ENCODE results near the gene ZFPM1. TPM values are rescaled to one million over a fixed set of nuclear protein-coding genes. Genes with fewer than 3 reads are reported as not detected.

Gene ZFPM1
- total RNA-seq, 4 donors from 2014 or later, result 0.40 to 1.4 (median 0.59) TPM

DNA sequence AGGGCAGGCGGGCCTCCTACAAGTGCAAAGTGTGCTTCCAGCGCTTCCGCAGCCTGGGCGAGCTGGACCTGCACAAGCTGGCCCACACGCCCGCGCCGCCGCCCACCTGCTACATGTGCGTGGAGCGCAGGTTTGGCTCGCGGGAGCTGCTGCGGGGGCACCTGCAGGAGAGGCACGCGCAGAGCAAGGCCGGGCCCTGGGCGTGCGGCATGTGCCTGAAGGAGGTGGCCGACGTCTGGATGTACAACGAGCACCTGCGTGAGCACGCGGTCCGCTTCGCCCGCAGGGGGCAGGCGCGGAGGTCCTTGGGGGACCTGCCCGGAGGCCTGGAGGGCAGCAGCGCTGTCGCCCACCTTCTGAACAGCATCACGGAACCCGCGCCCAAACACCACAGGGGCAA is 16.3 kb upstream of the ZFPM1 start:
- no peak for ATAC-seq
- no peaks in the 10 kb centered on the region for H3K9me3 ChIP-seq

DNA sequence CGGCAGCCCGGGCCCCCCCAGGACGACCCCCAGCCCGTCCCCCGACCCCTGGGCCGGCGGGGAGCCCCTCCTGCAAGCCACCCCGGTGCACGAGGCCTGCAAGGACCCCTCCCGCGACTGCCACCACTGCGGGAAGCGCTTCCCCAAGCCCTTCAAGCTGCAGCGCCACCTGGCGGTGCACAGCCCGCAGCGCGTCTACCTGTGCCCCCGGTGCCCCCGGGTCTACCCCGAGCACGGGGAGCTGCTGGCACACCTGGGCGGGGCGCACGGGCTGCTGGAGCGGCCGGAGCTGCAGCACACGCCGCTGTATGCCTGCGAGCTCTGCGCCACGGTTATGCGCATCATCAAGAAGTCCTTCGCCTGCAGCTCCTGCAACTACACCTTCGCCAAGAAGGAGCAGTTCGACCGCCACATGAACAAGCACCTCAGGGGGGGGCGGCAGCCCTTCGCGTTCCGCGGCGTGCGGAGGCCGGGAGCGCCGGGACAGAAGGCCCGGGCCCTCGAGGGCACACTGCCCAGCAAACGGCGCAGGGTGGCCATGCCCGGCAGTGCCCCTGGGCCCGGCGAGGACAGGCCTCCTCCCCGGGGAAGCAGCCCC is 15.6 kb upstream of the ZFPM1 start:
- no peak overlapping the region for H3K27ac ChIP-seq

More for the DNA sequence above, 16.3 kb upstream of the ZFPM1 start:
- Histone ChIP-seq H3K27ac (no peak overlapping the region), H3K36me3 (no peaks in the 10 kb centered on the region), H3K4me3 (no peak overlapping the region), H3K4me1 (peaks cover 0 to 7% (median 0%) of the 10 kb centered on the region in 3 donors), H3K27me3 (peaks cover 73% of the 10 kb centered on the region)
- no CpG with 5 or more reads among the region's 36 CpGs for WGBS, 2 donors (ENCODE audit: low coverage in 1 of 2)
- TF ChIP-seq, protein P1, sequence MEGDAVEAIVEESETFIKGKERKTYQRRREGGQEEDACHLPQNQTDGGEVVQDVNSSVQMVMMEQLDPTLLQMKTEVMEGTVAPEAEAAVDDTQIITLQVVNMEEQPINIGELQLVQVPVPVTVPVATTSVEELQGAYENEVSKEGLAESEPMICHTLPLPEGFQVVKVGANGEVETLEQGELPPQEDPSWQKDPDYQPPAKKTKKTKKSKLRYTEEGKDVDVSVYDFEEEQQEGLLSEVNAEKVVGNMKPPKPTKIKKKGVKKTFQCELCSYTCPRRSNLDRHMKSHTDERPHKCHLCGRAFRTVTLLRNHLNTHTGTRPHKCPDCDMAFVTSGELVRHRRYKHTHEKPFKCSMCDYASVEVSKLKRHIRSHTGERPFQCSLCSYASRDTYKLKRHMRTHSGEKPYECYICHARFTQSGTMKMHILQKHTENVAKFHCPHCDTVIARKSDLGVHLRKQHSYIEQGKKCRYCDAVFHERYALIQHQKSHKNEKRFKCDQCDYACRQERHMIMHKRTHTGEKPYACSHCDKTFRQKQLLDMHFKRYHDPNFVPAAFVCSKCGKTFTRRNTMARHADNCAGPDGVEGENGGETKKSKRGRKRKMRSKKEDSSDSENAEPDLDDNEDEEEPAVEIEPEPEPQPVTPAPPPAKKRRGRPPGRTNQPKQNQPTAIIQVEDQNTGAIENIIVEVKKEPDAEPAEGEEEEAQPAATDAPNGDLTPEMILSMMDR (IDR thresholded peaks at IDR 0.05), result no peak
- no peak for TF ChIP-seq POLR2AphosphoS5 (IDR thresholded peaks at IDR 0.05)
- no peak for TF ChIP-seq EP300 (IDR thresholded peaks at IDR 0.05)
- no peak for TF ChIP-seq POLR2A (IDR thresholded peaks at IDR 0.05)

DNA sequence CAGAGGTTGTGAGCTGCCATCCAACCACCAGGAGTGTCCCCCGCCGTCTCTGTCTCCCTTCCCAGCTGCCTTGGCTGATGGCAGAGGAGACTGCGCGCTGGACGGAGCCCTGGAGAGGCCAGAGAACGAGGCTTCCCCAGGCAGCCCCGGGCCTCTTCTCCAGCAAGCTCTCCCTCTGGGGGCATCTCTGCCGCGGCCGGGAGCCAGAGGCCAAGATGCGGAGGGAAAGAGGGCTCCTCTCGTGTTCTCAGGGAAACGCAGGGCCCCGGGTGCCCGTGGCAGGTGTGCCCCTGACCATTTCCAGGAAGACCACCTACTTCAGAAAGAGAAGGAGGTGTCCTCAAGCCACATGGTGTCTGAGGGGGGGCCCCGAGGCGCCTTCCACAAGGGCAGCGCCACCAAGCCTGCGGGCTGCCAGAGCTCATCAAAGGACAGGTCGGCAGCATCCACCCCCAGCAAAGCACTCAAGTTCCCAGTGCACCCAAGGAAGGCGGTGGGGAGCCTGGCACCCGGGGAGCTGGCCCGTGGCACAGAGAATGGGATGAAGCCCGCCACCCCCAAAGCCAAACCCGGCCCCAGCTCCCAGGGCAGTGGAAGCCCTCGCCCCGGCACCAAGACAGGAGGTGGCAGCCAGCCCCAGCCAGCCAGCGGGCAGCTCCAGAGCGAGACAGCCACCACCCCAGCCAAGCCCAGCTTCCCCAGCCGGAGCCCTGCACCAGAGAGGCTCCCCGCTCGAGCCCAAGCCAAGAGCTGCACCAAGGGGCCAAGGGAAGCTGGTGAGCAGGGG is 14.8 kb upstream of the ZFPM1 start:
- WGBS, 2 donors (ENCODE audit: low coverage in 1 of 2), result no CpG with 5 or more reads among the region's 32 CpGs
- Histone ChIP-seq H3K27me3 (peaks cover 73% of the 10 kb centered on the region), H3K27ac (no peak overlapping the region), H3K4me1 (peaks cover 0 to 15% (median 6%) of the 10 kb centered on the region in 3 donors), H3K9me3 (no peaks in the 10 kb centered on the region), H3K4me3 (no peak overlapping the region), H3K36me3 (no peaks in the 10 kb centered on the region)
- no peak for ATAC-seq
- TF ChIP-seq EP300 (IDR thresholded peaks at IDR 0.05), result no peak
- no peak for TF ChIP-seq POLR2AphosphoS5 (IDR thresholded peaks at IDR 0.05)
- no peak for TF ChIP-seq POLR2A (IDR thresholded peaks at IDR 0.05)
- TF ChIP-seq, protein P1 (IDR thresholded peaks at IDR 0.05), result no peak

More for the DNA sequence above, 15.6 kb upstream of the ZFPM1 start:
- H3K4me3 ChIP-seq, result no peak overlapping the region
- H3K27me3 ChIP-seq, result peaks cover 73% of the 10 kb centered on the region
- no peaks in the 10 kb centered on the region for H3K36me3 ChIP-seq
- no peaks in the 10 kb centered on the region for H3K9me3 ChIP-seq
- TF ChIP-seq, protein P1 (IDR thresholded peaks at IDR 0.05), result peak in 3 of 4 experiments; percentile 71 to 98 (median 85)
- TF ChIP-seq POLR2A (IDR thresholded peaks at IDR 0.05) (no peak), POLR2AphosphoS5 (IDR thresholded peaks at IDR 0.05) (no peak)
- WGBS, 2 donors (ENCODE audit: low coverage in 1 of 2), result no CpG with 5 or more reads among the region's 55 CpGs
- H3K4me1 ChIP-seq, result peaks cover 0 to 7% (median 0%) of the 10 kb centered on the region in 3 donors
- no peak for ATAC-seq

DNA sequence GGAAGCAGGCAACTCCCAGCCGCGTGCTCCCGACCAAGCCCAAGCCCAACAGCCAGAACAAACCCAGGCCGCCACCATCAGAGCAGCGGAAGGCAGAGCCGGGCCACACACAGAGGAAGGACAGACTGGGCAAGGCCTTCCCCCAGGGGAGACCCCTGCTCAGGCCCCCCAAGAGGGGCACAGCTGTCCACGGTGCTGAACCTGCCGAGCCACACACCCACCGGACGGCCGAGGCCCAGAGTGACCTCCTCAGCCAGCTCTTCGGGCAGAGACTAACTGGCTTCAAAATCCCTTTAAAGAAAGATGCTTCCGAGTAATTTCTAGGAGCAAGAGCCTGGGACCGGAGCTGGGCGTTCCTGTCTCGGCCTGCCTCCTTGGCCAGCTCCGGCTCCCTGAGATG is 14.1 kb upstream of the ZFPM1 start:
- peaks cover 70% of the 10 kb centered on the region for H3K27me3 ChIP-seq
- ATAC-seq, result no peak
- H3K4me1 ChIP-seq, result peaks cover 0 to 17% (median 6%) of the 10 kb centered on the region in 3 donors
- no peak overlapping the region for H3K27ac ChIP-seq
- TF ChIP-seq, protein P1 (IDR thresholded peaks at IDR 0.05), result no peak
- no peak for TF ChIP-seq POLR2AphosphoS5 (IDR thresholded peaks at IDR 0.05)
- no peak for TF ChIP-seq EP300 (IDR thresholded peaks at IDR 0.05)
- TF ChIP-seq POLR2A (IDR thresholded peaks at IDR 0.05), result no peak
- H3K4me3 ChIP-seq, result no peak overlapping the region
- no peaks in the 10 kb centered on the region for H3K36me3 ChIP-seq
- H3K9me3 ChIP-seq, result no peaks in the 10 kb centered on the region
- 60% methylated on average over 1 of the region's 17 CpGs; no CpG with 5 or more reads in 1 of the 2 donors for WGBS, 2 donors (ENCODE audit: low coverage in 1 of 2)
